Stimulated activated CD4-positive, alpha-beta T cell treated with anti-CD3 and anti-CD28 coated beads, Interleukin-1b, Interleukin-23, amount 100 ng/mL, for 24 hours (primary cell): ENCODE data around the gene CHRNA1.

ENCODE experiments used
- DNase-seq, 4 experiments: peaks; one replicate each; pipeline ENCODE4 v3.0.0-alpha.2; 2020; ENCODE audit warnings: low read depth in 4 of 4, low spot score in 1 of 4

Gene CHRNA1

DNA sequence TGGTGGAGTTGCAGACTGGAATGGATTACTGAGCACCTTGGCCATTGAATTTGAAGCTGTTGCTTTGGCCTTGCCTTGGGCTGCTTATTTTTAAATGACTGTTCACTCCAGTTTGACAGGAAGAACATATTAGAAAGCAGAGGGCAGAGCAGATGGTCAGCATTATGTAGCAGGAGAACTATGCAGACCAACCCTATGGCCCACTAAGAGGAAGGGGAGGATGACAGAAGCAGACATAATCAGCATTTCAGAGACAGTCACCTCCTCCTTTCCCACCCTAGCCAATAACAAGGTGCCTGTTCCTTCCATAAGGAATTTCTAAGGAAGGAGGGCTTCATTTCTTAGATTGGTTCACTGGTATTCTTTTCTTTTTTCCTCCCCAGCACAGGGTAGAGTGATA lies 2.4 kb downstream of the CHRNA1 start:
- DNase-seq = no peak

DNA sequence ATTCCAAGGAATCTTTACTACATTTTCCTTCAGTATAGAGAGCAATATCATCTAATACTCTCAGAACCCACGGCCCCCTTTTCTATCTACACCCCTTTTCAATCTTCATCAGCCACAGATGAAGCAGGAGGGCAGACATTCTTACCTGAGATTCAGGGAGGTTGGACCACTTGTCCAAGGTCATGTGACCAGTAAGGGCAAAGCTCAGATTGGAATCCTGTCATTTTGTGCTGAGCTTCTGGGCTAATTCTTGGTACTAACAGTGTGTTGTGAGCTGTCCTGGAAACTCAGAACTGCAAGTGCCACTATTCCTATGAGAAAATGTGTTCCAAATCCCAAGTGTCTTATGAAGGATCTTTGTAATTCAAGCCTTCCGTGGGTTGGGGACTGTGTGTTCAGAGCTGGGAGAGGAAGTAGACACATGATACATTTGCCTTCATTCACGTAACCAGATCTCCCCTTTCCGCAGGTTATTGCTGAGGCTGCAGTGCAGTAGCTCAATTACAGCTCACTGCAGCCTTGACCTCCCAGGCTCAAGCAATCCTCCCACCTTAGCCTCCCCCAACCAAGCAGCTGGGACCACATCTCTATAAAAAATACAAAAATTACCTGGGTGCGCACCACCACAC lies 3.3 kb downstream of the CHRNA1 start:
- DNase-seq = no peak

DNA sequence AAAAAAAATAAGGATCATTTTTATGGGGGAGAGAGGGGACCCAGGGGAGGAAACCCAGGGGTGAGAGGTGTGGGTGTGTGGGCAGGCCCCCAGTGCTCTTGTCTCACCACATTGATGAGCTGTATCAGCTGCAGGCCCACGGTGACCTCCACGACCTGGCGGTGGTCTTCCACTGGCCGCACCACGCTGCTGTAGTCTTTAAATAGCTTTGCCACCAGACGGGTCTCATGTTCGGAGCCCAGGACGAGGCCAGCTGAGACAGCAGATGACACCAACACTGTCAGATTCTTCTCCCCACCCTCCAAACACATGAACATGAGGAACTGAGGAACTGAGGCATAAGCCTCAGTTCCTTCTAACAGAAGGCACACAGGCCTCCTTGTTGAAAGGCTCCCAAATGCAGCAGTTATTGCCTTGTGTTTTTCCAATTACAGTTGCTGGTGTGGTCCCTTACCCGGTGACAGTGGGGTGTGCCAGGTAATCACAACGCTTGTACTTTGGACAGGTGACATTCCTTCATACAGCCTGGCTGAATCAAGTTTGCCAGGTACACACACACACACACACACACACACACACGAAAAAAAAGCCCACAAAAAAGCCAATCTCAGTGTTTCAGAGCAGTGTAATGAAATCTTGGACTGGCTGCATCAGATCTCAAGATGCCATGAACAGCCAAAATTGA lies 4.7 kb downstream of the CHRNA1 start:
- no peak for DNase-seq

DNA sequence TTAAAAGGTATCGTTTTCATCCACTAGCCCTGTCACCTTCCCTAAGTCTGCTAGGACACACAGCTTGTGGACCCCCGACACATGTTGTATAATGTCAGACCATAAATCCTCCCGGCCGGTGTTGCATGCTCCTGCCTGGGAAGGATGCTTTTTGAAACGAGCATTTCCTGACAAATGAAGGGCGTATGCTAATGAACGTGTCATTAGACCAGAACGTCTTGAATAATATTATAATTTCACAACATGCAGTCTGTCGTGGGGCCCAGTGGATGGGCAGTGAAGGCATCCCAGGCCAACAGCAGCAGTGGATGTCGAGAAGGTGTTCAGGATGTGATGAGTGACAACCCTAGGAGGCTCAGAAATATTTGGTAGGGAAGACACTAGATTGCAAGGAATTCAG lies 7.5 kb downstream of the CHRNA1 start:
- DNase-seq = no peak

DNA sequence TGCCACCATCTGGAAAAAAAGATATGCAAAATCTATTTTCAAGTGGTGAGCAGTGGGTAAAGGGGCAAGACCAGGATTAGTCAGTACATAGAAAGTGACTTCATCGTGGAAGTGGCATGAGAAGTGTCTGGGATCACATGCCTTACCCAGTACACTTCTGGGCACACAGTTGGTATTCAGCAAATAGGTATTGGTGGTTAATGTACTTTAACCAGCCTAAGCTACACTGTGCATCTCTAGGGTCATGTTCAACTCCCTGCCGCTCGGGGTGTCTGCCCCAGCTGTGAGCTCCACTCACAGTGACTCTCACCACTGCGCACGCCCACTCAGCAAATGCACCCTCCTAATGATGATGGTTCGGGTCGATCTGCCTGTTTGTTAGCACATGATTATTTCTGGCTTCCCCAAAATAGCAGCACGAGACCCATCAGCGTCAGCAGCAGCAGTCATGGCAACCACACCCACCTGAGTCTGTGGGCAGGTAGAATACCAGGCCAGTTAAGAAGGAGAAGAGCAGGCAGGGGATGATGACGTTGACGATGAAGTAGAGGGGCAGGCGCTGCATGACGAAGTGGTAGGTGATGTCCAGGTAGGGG lies 11.1 kb downstream of the CHRNA1 start:
- no peak for DNase-seq

DNA sequence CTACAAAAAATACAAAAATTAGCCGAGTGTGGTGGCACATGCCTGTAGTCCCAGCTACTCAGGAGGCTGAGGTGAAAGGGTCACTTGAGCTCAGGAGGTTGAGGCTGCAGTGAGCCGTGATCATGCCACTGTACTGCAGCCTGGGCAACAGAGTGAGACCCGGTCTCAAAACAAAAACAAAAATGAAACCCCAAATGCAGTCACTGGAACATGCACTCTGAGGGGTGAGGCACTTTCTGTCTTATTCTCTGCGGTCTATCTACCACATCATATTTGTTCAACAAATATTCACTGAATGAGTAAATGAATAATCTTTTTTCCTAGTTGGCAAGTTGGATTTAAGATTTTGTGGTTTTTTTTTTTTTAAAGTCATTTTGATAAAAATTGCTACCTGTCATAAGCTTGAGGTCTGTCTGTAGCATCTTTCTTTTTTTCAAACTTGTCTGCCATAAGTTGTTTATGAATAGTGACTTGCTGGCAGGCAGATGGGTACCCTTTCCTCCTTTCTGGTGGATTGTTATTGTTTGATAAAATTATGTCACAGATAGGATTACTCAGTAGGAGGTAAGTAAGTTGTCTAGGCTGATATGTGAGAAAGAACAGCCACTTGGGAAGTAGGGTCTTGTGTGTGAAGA lies 11.8 kb downstream of the CHRNA1 start:
- DNase-seq = no peak

DNA sequence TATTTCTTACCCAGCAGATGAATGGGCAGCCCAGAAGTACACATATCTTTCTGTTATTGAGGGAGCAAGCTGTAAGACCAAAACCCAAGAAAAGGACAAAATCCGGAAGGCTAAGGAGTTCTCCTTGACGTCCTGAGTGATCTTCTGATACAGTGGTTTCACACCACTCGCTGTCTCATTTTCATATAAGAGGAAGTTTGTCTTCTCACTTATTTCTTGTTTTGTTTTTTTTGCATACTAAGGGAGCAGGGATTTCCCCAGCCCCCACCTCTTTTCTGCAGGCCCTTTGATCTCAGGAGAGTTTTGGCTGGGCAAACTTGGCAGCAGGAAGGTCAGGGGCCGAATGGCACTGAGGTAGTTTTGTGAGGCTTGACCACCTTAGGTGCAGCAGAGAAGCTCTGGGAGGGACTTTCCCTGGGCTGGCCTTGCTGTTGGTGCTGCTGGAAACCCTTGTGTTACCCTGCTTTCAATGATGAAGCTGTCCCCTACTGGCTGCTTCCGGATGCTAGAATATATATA lies 13.3 kb downstream of the CHRNA1 start:
- no peak for DNase-seq

DNA sequence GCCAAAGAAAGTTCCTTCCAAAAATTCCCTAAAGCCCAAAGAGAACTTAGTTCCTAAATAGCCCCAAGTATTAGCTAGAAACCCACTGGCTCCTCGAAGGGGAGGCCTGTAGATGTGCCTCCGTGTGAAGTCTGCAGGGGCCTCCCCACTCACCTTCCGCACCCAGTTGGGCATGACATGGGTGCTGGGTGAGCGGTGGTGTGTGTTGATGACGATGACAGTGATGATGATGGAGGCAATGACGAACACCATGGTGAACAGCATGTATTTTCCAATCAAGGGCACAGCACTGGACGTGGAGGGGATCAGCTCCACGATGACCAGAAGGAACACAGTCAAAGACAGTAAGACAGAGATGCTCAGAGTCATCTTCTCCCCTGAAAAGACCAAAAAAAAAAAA lies 14.5 kb downstream of the CHRNA1 start:
- no peak for DNase-seq

DNA sequence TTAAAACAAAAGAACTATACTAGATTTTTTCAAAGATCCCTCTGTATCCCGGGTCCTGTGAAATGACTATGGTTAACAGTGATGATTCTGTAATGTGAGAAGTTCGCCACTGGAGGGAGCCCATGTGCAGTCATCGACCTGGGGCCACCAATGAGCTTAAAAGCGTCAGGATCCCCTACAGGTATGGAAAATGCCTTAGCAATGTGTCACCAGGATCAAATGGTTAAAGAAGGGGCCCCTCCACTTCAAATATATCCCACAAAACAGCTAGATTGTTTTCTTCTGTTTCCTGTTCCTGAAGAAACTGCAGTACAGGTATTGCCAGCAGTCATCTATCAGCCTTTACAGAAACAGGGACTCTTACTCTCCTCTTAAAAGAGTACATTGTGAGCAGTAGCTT lies 15.3 kb downstream of the CHRNA1 start:
- DNase-seq = peak in 3 of 4 experiments; percentile 50 to 68 (median 65)

DNA sequence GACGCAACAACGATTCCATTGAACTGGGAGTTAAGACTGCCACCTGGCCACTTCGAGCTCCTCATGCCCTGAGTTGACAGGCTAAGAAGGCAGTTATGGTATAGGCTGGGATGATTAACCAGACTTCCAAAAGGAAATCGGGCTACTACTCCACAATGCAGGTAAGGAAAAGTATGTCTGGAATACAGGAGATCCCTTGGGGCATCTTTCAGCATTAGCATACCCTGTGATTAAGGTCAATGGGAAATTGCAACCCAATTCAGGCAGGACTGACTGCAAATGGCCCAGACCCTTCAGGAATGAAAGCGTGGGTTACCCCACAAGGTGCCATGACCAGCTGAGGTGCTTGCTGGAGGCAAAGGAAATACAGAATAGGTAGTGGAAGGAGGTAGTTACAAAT lies 19.1 kb downstream of the CHRNA1 start:
- no peak for DNase-seq

DNA sequence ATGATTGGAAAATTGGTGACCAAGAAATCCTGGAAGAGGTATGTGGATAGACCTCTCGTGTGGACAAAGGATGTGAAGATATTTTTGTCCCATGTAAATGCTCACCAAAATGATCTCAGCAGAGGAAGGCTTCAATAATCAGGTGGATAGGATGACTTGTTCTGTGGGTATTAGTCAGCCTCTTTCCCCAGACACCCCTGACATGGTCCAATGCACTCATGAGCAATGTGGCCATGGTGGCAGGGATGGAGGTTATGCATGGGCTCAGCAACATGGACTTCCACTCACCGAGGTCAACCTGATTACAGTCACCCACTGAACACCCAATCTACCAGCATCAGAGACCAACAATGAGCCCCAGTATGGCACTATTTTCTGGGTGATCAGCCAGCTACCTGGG lies 20.2 kb downstream of the CHRNA1 start:
- no peak for DNase-seq

DNA sequence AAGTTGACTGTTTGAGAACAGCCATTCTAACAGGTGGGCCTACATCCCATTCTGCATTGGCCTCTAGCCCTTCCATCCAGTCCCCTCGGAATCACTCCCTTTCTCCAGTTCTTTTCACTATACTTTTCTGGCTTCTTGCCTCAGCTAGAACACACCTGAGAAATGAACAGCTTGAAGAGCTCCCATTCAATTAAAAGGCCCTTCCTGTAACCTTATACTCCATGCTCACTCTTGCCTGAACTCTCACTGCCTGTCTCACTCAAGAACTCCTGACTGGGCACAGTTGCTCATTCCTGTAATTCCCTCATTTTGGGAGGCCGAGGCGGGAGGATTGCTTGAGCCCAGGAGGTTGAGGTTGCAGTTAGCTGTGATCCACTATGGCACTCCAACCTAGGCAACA lies 23.6 kb downstream of the CHRNA1 start:
- DNase-seq = no peak

DNA sequence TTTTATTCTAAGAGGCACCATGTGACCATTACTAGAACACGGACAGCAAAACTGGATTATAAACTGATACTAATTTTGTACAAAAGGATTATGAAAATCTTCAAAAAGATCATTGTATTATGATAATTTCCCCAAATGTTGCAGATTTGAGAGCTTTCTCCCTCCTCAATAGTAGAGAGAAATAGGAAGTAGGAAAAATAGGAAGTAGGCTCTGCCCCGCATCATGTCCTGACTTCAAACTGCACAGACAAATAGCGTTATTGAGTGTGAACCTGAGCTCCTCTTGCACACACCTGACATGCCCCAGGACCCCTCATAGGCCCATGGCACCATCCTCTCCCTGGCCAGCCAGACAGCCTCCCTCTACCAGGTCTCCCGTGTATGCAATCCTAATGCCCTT lies 25.4 kb downstream of the CHRNA1 start:
- DNase-seq = no peak

DNA sequence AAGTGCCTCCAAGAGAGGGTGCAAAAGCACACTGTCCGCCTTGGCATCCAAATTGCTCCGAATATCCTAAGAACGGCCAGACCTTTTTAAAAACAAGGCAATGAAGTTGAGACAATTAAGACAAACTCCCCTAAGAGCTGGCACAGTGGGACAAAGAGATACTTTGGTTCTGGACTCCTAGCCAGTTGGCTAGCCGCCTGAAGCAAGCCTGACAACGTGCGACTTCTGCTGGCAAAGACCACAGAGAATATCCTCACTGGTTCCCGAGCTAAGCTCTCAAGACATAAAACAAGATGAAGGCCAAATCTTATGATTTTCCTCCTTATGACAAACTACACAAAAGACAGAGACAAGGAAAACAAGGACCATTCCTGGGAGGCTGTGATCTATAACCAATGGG lies 32.7 kb downstream of the CHRNA1 start:
- no peak for DNase-seq

DNA sequence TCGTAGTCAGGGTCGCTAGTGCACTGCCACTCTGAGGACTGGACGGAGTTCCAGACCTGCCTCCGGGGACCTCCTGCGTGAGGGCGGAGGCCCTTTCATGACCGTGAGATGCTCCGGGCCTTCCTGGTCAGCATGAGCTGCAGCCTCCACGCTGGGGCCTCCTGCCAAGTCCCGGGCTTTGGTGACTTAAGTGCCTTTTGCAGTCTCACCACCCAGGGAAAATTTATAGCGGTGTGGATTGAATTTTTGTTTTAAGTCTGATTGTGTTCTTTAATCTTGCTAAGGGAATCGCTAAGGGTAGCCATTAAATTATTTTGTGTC lies 33.6 kb downstream of the CHRNA1 start:
- DNase-seq = no peak

DNA sequence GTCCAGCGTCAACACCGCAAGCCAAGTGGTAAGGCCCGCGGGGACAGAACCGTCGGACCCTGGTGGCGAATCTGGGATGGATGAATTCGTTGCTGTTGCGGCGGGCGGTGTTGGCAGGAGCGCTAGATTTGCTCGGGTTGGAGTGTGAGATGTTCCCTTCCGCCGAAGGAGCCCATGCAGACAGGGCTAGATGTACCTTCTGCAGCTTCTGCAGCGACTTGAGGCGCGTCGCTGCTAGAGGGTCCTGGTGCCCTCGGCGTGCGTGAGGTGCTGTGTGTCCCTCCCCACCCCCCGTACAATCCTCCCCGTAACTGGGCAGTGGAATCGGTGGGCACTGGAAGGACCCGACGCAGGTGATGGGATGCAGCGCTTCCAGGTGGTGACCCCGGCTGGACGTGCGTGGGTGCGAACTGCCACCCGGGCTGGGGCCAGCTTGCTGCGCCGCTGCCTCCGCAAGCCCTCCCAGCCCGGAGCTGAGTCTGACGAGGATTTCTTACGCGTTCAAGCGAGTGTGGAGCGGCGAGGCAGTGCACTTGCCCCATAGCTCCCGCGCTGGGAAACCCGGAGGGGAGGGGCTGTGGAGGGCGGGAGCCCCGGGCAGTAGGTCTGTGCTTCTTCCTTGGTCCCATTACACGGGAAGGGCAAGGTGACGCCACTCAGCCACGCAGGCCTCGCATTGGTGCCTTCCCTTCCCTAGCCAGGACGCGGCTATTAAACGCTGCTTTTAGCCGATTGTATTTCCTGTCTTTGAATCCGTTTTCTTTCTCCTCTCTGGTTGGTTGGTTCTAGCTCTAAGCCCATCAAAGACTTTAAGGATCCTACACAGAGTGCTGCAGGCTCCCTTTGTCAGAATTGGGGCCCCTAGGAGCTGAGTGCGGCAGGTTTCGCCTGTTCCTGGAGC lies 34.2 kb downstream of the CHRNA1 start:
- DNase-seq = peak in 2 of 4 experiments; percentile 36 to 41

DNA sequence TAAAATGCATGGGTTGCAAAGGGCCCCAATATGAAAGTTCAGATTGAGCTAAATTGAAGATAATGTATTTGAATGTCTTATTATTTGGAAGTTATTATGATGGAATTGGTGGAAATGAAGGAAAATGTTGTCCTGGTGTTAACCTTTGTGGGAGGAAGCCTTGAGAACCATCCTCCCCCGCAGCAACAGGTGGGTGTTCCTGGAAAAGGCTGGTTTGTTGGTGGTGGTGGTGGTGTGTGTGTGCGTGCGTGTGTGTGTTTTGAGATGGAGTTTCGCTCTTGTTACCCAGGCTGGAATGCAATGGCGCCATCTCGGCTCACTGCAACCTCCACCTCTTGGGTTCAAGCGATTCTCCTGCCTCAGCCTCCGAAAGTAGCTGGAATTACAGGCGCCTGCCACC lies 36.2 kb downstream of the CHRNA1 start:
- no peak for DNase-seq

DNA sequence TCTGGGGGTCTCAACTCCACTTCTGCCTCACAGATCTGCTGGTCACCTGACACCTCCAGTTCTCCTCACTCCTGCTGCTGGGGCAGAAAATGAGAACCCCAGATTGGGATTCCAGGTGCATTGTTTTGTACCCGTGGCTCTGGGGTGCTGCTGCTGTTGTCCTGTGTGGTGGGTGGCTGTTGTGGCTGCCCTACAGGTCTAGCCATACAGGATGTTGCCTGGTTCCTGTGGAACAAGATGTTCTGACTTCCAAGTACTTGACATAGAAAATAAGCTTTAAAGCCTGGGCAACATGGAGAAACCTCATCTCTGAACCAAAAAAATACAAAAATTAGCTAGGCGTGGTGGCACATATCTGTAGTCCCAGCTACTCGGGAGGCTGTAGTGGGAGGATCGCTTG lies 38.1 kb downstream of the CHRNA1 start:
- DNase-seq = no peak

DNA sequence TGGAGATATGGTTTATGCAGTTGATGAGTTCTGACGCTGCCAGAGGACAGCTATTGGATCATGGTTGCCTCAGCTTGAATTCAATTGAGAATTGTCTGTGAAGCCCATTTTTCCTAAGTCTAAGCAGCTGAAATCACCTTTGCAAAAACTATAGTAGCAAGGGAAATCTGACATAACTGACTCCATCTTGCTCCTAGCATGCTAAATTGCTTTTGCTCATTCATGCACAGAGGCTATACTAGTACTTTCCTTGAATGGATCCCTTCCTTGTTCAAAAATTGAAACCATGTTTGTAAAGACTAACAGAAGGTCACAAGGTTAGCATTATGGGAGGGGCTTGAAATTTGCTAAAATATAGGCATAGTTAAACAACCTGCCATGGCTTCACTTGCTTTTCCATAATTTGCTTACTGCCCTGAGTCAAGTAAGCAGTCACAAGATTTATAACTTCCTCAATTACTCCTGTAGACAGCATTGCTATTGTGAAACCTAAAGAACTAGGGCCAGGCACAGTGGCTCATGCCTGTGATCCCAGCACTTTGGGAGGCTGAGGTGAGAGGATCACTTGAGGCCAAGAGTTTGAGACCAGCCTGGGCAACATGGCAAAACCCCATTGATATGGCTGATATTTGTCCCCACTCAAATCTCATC lies 41.2 kb downstream of the CHRNA1 start:
- DNase-seq = no peak

DNA sequence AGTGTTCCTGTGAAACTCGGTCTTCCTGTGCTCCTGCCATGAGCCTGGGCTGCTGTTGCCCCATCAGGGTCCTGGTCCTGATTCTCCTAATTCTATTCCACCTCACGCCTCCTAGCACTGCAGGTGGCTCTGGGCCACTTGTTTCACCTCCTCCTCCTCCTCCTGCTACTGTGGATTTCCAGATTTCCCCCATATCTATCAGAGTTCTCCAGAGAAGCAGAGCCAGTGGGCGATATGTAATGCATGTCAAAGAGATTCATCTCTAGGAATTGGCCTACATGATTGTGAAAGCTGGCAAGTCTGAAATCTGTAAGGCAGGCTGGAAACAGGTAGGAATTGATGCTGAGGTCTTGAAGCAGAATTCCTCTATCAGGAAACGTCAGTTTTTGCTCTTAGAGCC lies 45.3 kb downstream of the CHRNA1 start:
- no peak for DNase-seq

DNA sequence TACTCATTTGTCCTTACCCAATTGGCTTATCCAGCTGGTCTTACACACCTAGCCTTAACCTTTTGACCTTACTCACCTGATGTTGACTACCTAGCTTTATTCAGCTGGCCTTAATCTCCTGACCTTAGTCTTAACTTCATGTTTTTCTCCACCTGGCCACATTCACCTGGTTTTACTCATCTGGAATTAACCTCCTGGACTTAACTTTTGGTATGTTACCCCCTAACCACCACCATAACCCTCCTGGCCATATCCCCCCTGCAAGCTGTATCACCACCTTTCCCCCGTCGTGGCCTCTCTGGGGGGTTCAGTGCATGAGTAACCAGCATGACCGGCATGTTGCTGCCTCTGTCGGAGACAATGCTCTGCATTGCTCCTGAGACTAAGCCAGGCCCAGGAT lies 45.7 kb downstream of the CHRNA1 start:
- DNase-seq = no peak
